Parathyroid adenoma (tissue), 2 donors: ENCODE results near the gene TRMT10B.
"Not testable (repeated sequence)": the region's sequence is repeated elsewhere in the genome, so short reads cannot be mapped to it uniquely, and the experiment has no call there.

Source experiments
- H2AFZ ChIP-seq: fragments of 300-600 bp; sonication (generic); one replicate; pipeline ENCODE4 v1.7.0; 2017; ENCODE audit warnings: antibody characterized with exemption, mild to moderate bottlenecking
- H3K27ac ChIP-seq: fragments of 300-600 bp; sonication (generic); one replicate; pipeline ENCODE4 v1.7.0; 2017
- H3K27me3 ChIP-seq: fragments of 300-600 bp; sonication (generic); one replicate; pipeline ENCODE4 v1.7.0; 2017; ENCODE audit warnings: low read length; ENCODE audit not compliant: control insufficient read depth, insufficient read depth
- H3K36me3 ChIP-seq: fragments of 300-600 bp; sonication (generic); one replicate; pipeline ENCODE4 v1.7.0; 2017; ENCODE audit warnings: low read length; ENCODE audit not compliant: control insufficient read depth, insufficient read depth
- H3K4me1 ChIP-seq: fragments of 300-600 bp; sonication (generic); one replicate; pipeline ENCODE4 v1.7.0; 2017; ENCODE audit warnings: control low read depth
- H3K4me2 ChIP-seq: fragments of 300-600 bp; sonication (generic); one replicate; pipeline ENCODE4 v1.7.0; 2017; ENCODE audit warnings: low read length
- H3K4me3 ChIP-seq: fragments of 300-600 bp; sonication (generic); one replicate; pipeline ENCODE4 v1.7.0; 2017; ENCODE audit warnings: low read depth, low read length
- H3K79me2 ChIP-seq: fragments of 300-600 bp; sonication (generic); one replicate; pipeline ENCODE4 v1.7.0; 2017; ENCODE audit warnings: control low read depth
- H3K9ac ChIP-seq: fragments of 300-600 bp; sonication (generic); one replicate; pipeline ENCODE4 v1.7.0; 2017; ENCODE audit warnings: mild to moderate bottlenecking
- H3K9me3 ChIP-seq: fragments of 300-600 bp; sonication (generic); one replicate; pipeline ENCODE4 v1.7.0; 2017; ENCODE audit warnings: low read length; ENCODE audit not compliant: control insufficient read depth
- CTCF ChIP-seq: fragments of 300-600 bp; sonication (generic); IDR thresholded peaks from one replicate; pipeline ENCODE4 v1.7.0; 2017; ENCODE audit warnings: antibody characterized with exemption, mild to moderate bottlenecking
- donor health status: primary hyperparathyroidism.

TRMT10B gene

GRCh38 chr9:37818849-37819248 is 65.2 kb downstream of the TRMT10B start:
- H3K9ac ChIP-seq, result no peak overlapping the region
- TF ChIP-seq CTCF, result no peak
- H3K4me3 ChIP-seq, result no peak overlapping the region

GRCh38 chr9:37820142-37820541 is 66.5 kb downstream of the TRMT10B start:
- TF ChIP-seq CTCF, result no peak
- Histone ChIP-seq H3K9ac (no peak overlapping the region), H2AFZ (no peak overlapping the region), H3K79me2 (no peaks in the 10 kb centered on the region), H3K4me2 (no peak overlapping the region), H3K9me3 (no peaks in the 10 kb centered on the region), H3K4me1 (no peaks in the 10 kb centered on the region), H3K4me3 (no peak overlapping the region), H3K36me3 (no peaks in the 10 kb centered on the region), H3K27ac (no peak overlapping the region), H3K27me3 (no peaks in the 10 kb centered on the region)

More at GRCh38 chr9:37818849-37819248, 65.2 kb downstream of the TRMT10B start:
- Histone ChIP-seq H3K79me2 (no peaks in the 10 kb centered on the region), H3K9me3 (no peaks in the 10 kb centered on the region), H3K4me2 (no peak overlapping the region), H3K4me1 (no peaks in the 10 kb centered on the region), H2AFZ (no peak overlapping the region), H3K27me3 (no peaks in the 10 kb centered on the region), H3K27ac (no peak overlapping the region), H3K36me3 (no peaks in the 10 kb centered on the region)

- H3K27ac ChIP-seq, H3K36me3 ChIP-seq: not testable (repeated sequence)
Measured at GRCh38 chr9:37825174-37825573, 71.6 kb downstream of the TRMT10B start.

GRCh38 chr9:37827483-37828165 is 74.0 kb downstream of the TRMT10B start:
- no peak overlapping the region for H3K27ac ChIP-seq
- H3K4me2 ChIP-seq, result no peak overlapping the region
- no peaks in the 10 kb centered on the region for H3K9me3 ChIP-seq
- no peak overlapping the region for H2AFZ ChIP-seq
- H3K4me1 ChIP-seq, result no peaks in the 10 kb centered on the region
- no peaks in the 10 kb centered on the region for H3K36me3 ChIP-seq
- H3K9ac ChIP-seq, result no peak overlapping the region
- no peak for TF ChIP-seq CTCF
- no peaks in the 10 kb centered on the region for H3K27me3 ChIP-seq
- no peak overlapping the region for H3K4me3 ChIP-seq
- H3K79me2 ChIP-seq, result no peaks in the 10 kb centered on the region

More at GRCh38 chr9:37825174-37825573, 71.6 kb downstream of the TRMT10B start:
- H2AFZ ChIP-seq, H3K9ac ChIP-seq, H3K4me2 ChIP-seq, H3K27me3 ChIP-seq, H3K4me3 ChIP-seq, H3K9me3 ChIP-seq, H3K79me2 ChIP-seq, H3K4me1 ChIP-seq: not testable (repeated sequence)
